Trophoblast cell (in vitro differentiated cells and primary cell): ENCODE measurements around the gene SLC5A4.
A peak's percentile ranks its signal among the peaks of the same experiment; 100 is the strongest.

ENCODE experiments used
- DNase-seq, 2 donors: peaks; one replicate each; pipeline ENCODE4 v3.0.0-alpha.2; 2016
- H2AFZ ChIP-seq: 2 replicates; pipeline ENCODE4 v1.6.1; 2013; ENCODE audit warnings: low read length, moderate library complexity, mild to moderate bottlenecking; ENCODE audit not compliant: insufficient read depth, poor library complexity
- H2AK5ac ChIP-seq: 2 replicates; pipeline ENCODE4 v1.6.1; 2013; ENCODE audit warnings: mild to moderate bottlenecking, low read length
- H2BK120ac ChIP-seq: 2 replicates; pipeline ENCODE4 v1.6.1; 2013; ENCODE audit warnings: low read length, mild to moderate bottlenecking, moderate library complexity; ENCODE audit not compliant: insufficient read depth, poor library complexity
- H2BK12ac ChIP-seq: 2 replicates; pipeline ENCODE4 v1.6.1; 2013; ENCODE audit warnings: mild to moderate bottlenecking, low read length, moderate library complexity
- H2BK5ac ChIP-seq: 2 replicates; pipeline ENCODE4 v1.6.1; 2013; ENCODE audit warnings: low read length, low read depth, moderate library complexity, mild to moderate bottlenecking; ENCODE audit not compliant: poor library complexity
- H3K14ac ChIP-seq: 2 replicates; pipeline ENCODE4 v1.6.1; 2013; ENCODE audit warnings: mild to moderate bottlenecking, low read length
- H3K18ac ChIP-seq: 2 replicates; pipeline ENCODE4 v1.6.1; 2013; ENCODE audit warnings: mild to moderate bottlenecking, low read length
- H3K23ac ChIP-seq: 2 replicates; pipeline ENCODE4 v1.6.1; 2013; ENCODE audit warnings: low read length
- H3K27ac ChIP-seq: 2 replicates; pipeline ENCODE4 v1.5.1; 2013; ENCODE audit warnings: low read depth, mild to moderate bottlenecking, inconsistent platforms, low read length, moderate library complexity
- H3K27me3 ChIP-seq: 2 replicates; pipeline ENCODE4 v1.6.1; 2013; ENCODE audit warnings: inconsistent platforms, mild to moderate bottlenecking, low read length, moderate library complexity; ENCODE audit not compliant: insufficient read depth
- H3K36me3 ChIP-seq, 2 experiments: 1 replicate in 1 of 2; 2 replicates in 1 of 2; pipeline ENCODE4 v1.6.1; 2013; ENCODE audit warnings: low read length in 2 of 2, mild to moderate bottlenecking in 2 of 2, moderate library complexity in 1 of 2; ENCODE audit not compliant: insufficient read depth in 2 of 2, control insufficient read depth in 1 of 2
- H3K4ac ChIP-seq: 2 replicates; pipeline ENCODE4 v1.6.1; 2013; ENCODE audit warnings: low read depth, mild to moderate bottlenecking, low read length, moderate library complexity
- H3K4me1 ChIP-seq, 2 experiments: 1 replicate in 1 of 2; 2 replicates in 1 of 2; pipeline ENCODE4 v1.6.1; 2013; ENCODE audit warnings: low read length in 2 of 2, mild to moderate bottlenecking in 2 of 2, moderate library complexity in 1 of 2; ENCODE audit not compliant: insufficient read depth in 2 of 2, control insufficient read depth in 1 of 2
- H3K4me2 ChIP-seq: 2 replicates; pipeline ENCODE4 v1.6.1; 2013; ENCODE audit warnings: inconsistent platforms, mild to moderate bottlenecking, low read length, moderate library complexity
- H3K4me3 ChIP-seq: 2 replicates; pipeline ENCODE4 v1.5.1; 2013; ENCODE audit warnings: mild to moderate bottlenecking, low read depth, low read length, inconsistent platforms
- H3K79me1 ChIP-seq: one replicate; pipeline ENCODE4 v1.6.1; 2013; ENCODE audit warnings: low read length
- H3K79me2 ChIP-seq: 2 replicates; pipeline ENCODE4 v1.6.1; 2013; ENCODE audit warnings: low read length, mild to moderate bottlenecking; ENCODE audit not compliant: control insufficient read depth, insufficient read depth, poor library complexity
- H3K9ac ChIP-seq: 2 replicates; pipeline ENCODE4 v1.6.1; 2013; ENCODE audit warnings: mild to moderate bottlenecking, low read length
- H3K9me3 ChIP-seq: 2 replicates; pipeline ENCODE4 v1.6.1; 2013; ENCODE audit warnings: low read depth, mild to moderate bottlenecking, control low read depth, inconsistent platforms, low read length; ENCODE audit not compliant: insufficient read depth
- H4K12ac ChIP-seq: 2 replicates; pipeline ENCODE4 v1.6.1; 2013; ENCODE audit warnings: low read depth, mild to moderate bottlenecking, low read length, moderate library complexity
- H4K8ac ChIP-seq: 2 replicates; pipeline ENCODE4 v1.6.1; 2013; ENCODE audit warnings: low read depth, mild to moderate bottlenecking, low read length, moderate library complexity
- H4K91ac ChIP-seq: one replicate; pipeline ENCODE4 v1.6.1; 2013; ENCODE audit warnings: low read depth, mild to moderate bottlenecking, low read length, moderate library complexity
- WGBS: extraction: QIAGEN DNeasy Blood & Tissue Kit; methylation state at CpG from one replicate; pipeline ENCODE4 v1.1.7; 2013; ENCODE audit warnings: missing lambda C conversion rate; ENCODE audit not compliant: insufficient read length, insufficient coverage; ENCODE audit errors: extremely low coverage; 5-methylcytosine and 5-hydroxymethylcytosine counted together

SLC5A4 gene

GRCh38 chr22:32207971-32208480 is 47.1 kb downstream of the SLC5A4 start:
- no peak overlapping the region for H3K27ac ChIP-seq
- H3K9me3 ChIP-seq: peaks cover 2% of the 10 kb centered on the region
- no peak overlapping the region for H2AFZ ChIP-seq
- DNase-seq: no peak
- H3K9ac ChIP-seq: no peak overlapping the region
- H3K27me3 ChIP-seq: peaks cover 12% of the 10 kb centered on the region
- no peak overlapping the region for H4K91ac ChIP-seq
- H3K18ac ChIP-seq: no peak overlapping the region
- no peak overlapping the region for H4K12ac ChIP-seq
- no peak overlapping the region for H3K14ac ChIP-seq
- no peaks in the 10 kb centered on the region for H3K79me1 ChIP-seq
- H2BK12ac ChIP-seq: no peak overlapping the region
- no peaks in the 10 kb centered on the region for H3K36me3 ChIP-seq
- H3K4me1 ChIP-seq: peaks cover 5 to 10% of the 10 kb centered on the region in 2 experiments
- no peak overlapping the region for H3K23ac ChIP-seq
- H3K4ac ChIP-seq: no peak overlapping the region
- no peak overlapping the region for H3K4me2 ChIP-seq
- H3K4me3 ChIP-seq: no peak overlapping the region
- H3K79me2 ChIP-seq: no peaks in the 10 kb centered on the region
- no CpG with 5 or more reads among the region's 4 CpGs for WGBS
- H2AK5ac ChIP-seq: no peak overlapping the region
- H4K8ac ChIP-seq: no peak overlapping the region
- no peak overlapping the region for H2BK120ac ChIP-seq
- H2BK5ac ChIP-seq: no peak overlapping the region

GRCh38 chr22:32206774-32207758 is 48.1 kb downstream of the SLC5A4 start:
- Histone ChIP-seq H2AFZ (no peak overlapping the region), H3K36me3 (no peaks in the 10 kb centered on the region), H3K4ac (no peak overlapping the region)

GRCh38 chr22:32205974-32206773 is 49.0 kb downstream of the SLC5A4 start:
- no peak overlapping the region for H2AFZ ChIP-seq
- DNase-seq: no peak
- no peaks in the 10 kb centered on the region for H3K36me3 ChIP-seq
- no peak overlapping the region for H4K8ac ChIP-seq
- peaks cover 1% of the 10 kb centered on the region for H3K9me3 ChIP-seq
- H2BK120ac ChIP-seq: no peak overlapping the region
- H4K91ac ChIP-seq: no peak overlapping the region
- H4K12ac ChIP-seq: no peak overlapping the region
- H3K79me2 ChIP-seq: no peaks in the 10 kb centered on the region
- H3K4me1 ChIP-seq: peaks cover 5 to 10% of the 10 kb centered on the region in 2 experiments
- no peak overlapping the region for H3K27ac ChIP-seq
- no peak overlapping the region for H3K9ac ChIP-seq
- H3K23ac ChIP-seq: no peak overlapping the region
- H3K4me3 ChIP-seq: no peak overlapping the region
- WGBS: no CpG with 5 or more reads among the region's 30 CpGs
- H3K27me3 ChIP-seq: peaks cover 12% of the 10 kb centered on the region
- H3K14ac ChIP-seq: no peak overlapping the region
- no peaks in the 10 kb centered on the region for H3K79me1 ChIP-seq
- H2BK5ac ChIP-seq: no peak overlapping the region
- H2BK12ac ChIP-seq: no peak overlapping the region
- H3K4ac ChIP-seq: no peak overlapping the region
- H3K4me2 ChIP-seq: no peak overlapping the region
- no peak overlapping the region for H2AK5ac ChIP-seq
- H3K18ac ChIP-seq: no peak overlapping the region

More at GRCh38 chr22:32206774-32207758, 48.1 kb downstream of the SLC5A4 start:
- H4K12ac ChIP-seq: no peak overlapping the region
- no peak overlapping the region for H3K14ac ChIP-seq
- H3K27ac ChIP-seq: no peak overlapping the region
- peak in 1 of 2 donors; percentile 38 for DNase-seq
- H3K9me3 ChIP-seq: peaks cover 2% of the 10 kb centered on the region
- H2AK5ac ChIP-seq: no peak overlapping the region
- WGBS: no CpG with 5 or more reads among the region's 22 CpGs
- H3K4me3 ChIP-seq: no peak overlapping the region
- H3K4me2 ChIP-seq: no peak overlapping the region
- H3K4me1 ChIP-seq: peaks cover 5 to 10% of the 10 kb centered on the region in 2 experiments
- H3K27me3 ChIP-seq: peaks cover 12% of the 10 kb centered on the region
- no peak overlapping the region for H2BK12ac ChIP-seq
- no peak overlapping the region for H3K18ac ChIP-seq
- H4K91ac ChIP-seq: no peak overlapping the region
- no peak overlapping the region for H3K23ac ChIP-seq
- H3K9ac ChIP-seq: no peak overlapping the region
- no peak overlapping the region for H2BK120ac ChIP-seq
- H2BK5ac ChIP-seq: no peak overlapping the region
- no peaks in the 10 kb centered on the region for H3K79me2 ChIP-seq
- no peak overlapping the region for H4K8ac ChIP-seq
- H3K79me1 ChIP-seq: no peaks in the 10 kb centered on the region
